Aorta (tissue), 5 donors: ENCODE data around the gene PPP1R3G. TPM values are rescaled to one million over a fixed set of nuclear protein-coding genes. Genes with fewer than 3 reads are reported as not detected.
"Not testable (repeated sequence)": the region's sequence is repeated elsewhere in the genome, so short reads cannot be mapped to it uniquely, and the experiment has no call there.

Experiments used
- ATAC-seq: fragments of 200-7000 bp; cut with Tn5 transposase; one replicate; pipeline ENCODE4 v1.9.1; 2022; ENCODE audit warnings: moderate library complexity; ENCODE audit not compliant: low FRiP score
- DNase-seq, 2 donors: peaks; one replicate each; pipeline ENCODE4 v3.0.0-alpha.2; 2020
- H3K27ac ChIP-seq, 2 donors: one replicate each; pipeline ENCODE4 v1.5.1; 2013; ENCODE audit warnings: low read length in 2 of 2, mild to moderate bottlenecking in 2 of 2, moderate library complexity in 2 of 2, control low read depth in 1 of 2, inconsistent platforms in 1 of 2, low read depth in 1 of 2
- H3K27me3 ChIP-seq, 2 donors: one replicate each; pipeline ENCODE4 v1.6.1; 2013; ENCODE audit warnings: control low read depth in 1 of 2, low read length in 1 of 2, mild to moderate bottlenecking in 1 of 2, moderate library complexity in 1 of 2; ENCODE audit not compliant: insufficient read depth in 2 of 2, control insufficient read depth in 1 of 2
- H3K36me3 ChIP-seq, 2 donors: one replicate each; pipeline ENCODE4 v1.6.1; 2013; ENCODE audit warnings: control low read depth in 1 of 2, low read length in 1 of 2, mild to moderate bottlenecking in 1 of 2; ENCODE audit not compliant: insufficient read depth in 2 of 2, control insufficient read depth in 1 of 2
- H3K4me1 ChIP-seq, 2 donors: one replicate each; pipeline ENCODE4 v1.6.1; 2013; ENCODE audit warnings: low read length in 2 of 2, control low read depth in 1 of 2, mild to moderate bottlenecking in 1 of 2, moderate library complexity in 1 of 2; ENCODE audit not compliant: insufficient read depth in 2 of 2, control insufficient read depth in 1 of 2
- H3K4me3 ChIP-seq, 2 donors: one replicate each; pipeline ENCODE4 v1.5.1; 2013; ENCODE audit warnings: low read length in 2 of 2, control low read depth in 1 of 2, mild to moderate bottlenecking in 1 of 2
- H3K9me3 ChIP-seq: one replicate; pipeline ENCODE4 v1.6.1; 2013; ENCODE audit warnings: mild to moderate bottlenecking, low read length; ENCODE audit not compliant: control insufficient read depth
- WGBS, 2 donors: extraction: QIAGEN DNeasy Blood & Tissue Kit; methylation state at CpG; one replicate each; pipeline ENCODE4 v1.1.7; 2013; 5-methylcytosine and 5-hydroxymethylcytosine counted together
- intact Hi-C, 2 donors: fragments of 100-400 bp; cut with DNase I; formaldehyde crosslinking; loops; one replicate each; pipeline versions ENCODE4 v1.14.2 to v1.15.0; 2022
- polyA plus RNA-seq, 2 donors: library from polyadenylated mRNA; stranded (reverse); fragments of 200-250 nt; gene quantifications; one replicate each; pipeline ENCODE4 v1.2.3, GENCODE V29; 2013
- total RNA-seq, 2 donors: library from RNA; stranded (reverse); fragmentation: NEBNext Ultra II Directional; extraction: Animal tissue kit (Norgen Biotek cat#: 25700); gene quantifications; one replicate each; pipeline ENCODE4 v1.2.1, GENCODE V29; 2021
- donor health status: healthy with polysubstance abuse.
- donor health status: Bipolar disorder and iron deficiency.
- donor health status: DM: no; HTN: no; CAD: no.
- donor health status: DM: no; HTN: no; CAD: no.
- donor health status: DM: yes; HTN: yes; CAD: no.

Gene PPP1R3G
- total and polyA plus RNA-seq, 4 donors: 0.41 to 5.3 (median 1.2) TPM

- no peaks in the 10 kb centered on the region for H3K27me3 ChIP-seq
- no peak overlapping the region for H3K4me3 ChIP-seq
- H3K4me1 ChIP-seq: no peaks in the 10 kb centered on the region
- WGBS, 2 donors: 88 to 97% methylated on average over 1 of the region's 1 CpG
- ATAC-seq (no peak), DNase-seq (no peak)
- no peaks in the 10 kb centered on the region for H3K36me3 ChIP-seq
- H3K9me3 ChIP-seq: peaks cover 10% of the 10 kb centered on the region
- no peak overlapping the region for H3K27ac ChIP-seq
- intact Hi-C loops: no loop called here
These were observed 33.7 kb upstream of the PPP1R3G start for GRCh38 chr6:5051394-5051793.

- Histone ChIP-seq H3K36me3 (no peaks in the 10 kb centered on the region), H3K4me3 (no peak overlapping the region), H3K9me3 (peaks cover 10% of the 10 kb centered on the region), H3K4me1 (no peaks in the 10 kb centered on the region), H3K27ac (no peak overlapping the region), H3K27me3 (no peaks in the 10 kb centered on the region)
- intact Hi-C loops: no loop called here
- ATAC-seq (no peak), DNase-seq (no peak)
These were observed 32.1 kb upstream of the PPP1R3G start for GRCh38 chr6:5053038-5053437.

- Histone ChIP-seq H3K4me3 (no peak overlapping the region), H3K9me3 (peaks cover 9% of the 10 kb centered on the region), H3K4me1 (no peaks in the 10 kb centered on the region), H3K36me3 (no peaks in the 10 kb centered on the region), H3K27me3 (no peaks in the 10 kb centered on the region), H3K27ac (no peak overlapping the region)
- ATAC-seq (no peak), DNase-seq (no peak)
- WGBS, 2 donors: 75 to 76% methylated on average over 1 of the region's 1 CpG
- intact Hi-C loops: no loop called here
These were observed 31.3 kb upstream of the PPP1R3G start for GRCh38 chr6:5053864-5054244.

GRCh38 chr6:5054245-5054873, 30.8 kb upstream of the PPP1R3G start:
- peaks cover 7% of the 10 kb centered on the region for H3K9me3 ChIP-seq
- no peak overlapping the region for H3K4me3 ChIP-seq
- no peaks in the 10 kb centered on the region for H3K36me3 ChIP-seq
- no peaks in the 10 kb centered on the region for H3K4me1 ChIP-seq
- intact Hi-C loops: no loop called here
- ATAC-seq (no peak), DNase-seq (no peak)
- WGBS, 2 donors: 38 to 47% methylated on average over 6 of the region's 6 CpGs
- no peaks in the 10 kb centered on the region for H3K27me3 ChIP-seq
- no peak overlapping the region for H3K27ac ChIP-seq

- DNase-seq: no peak
- Histone ChIP-seq H3K27me3 (no peaks in the 10 kb centered on the region), H3K36me3 (no peaks in the 10 kb centered on the region), H3K27ac (no peak overlapping the region), H3K4me1 (no peaks in the 10 kb centered on the region), H3K9me3 (peaks cover 5% of the 10 kb centered on the region), H3K4me3 (no peak overlapping the region)
- intact Hi-C loops: no loop called here
- no peak for ATAC-seq
- 92 to 94% methylated on average over 4 of the region's 4 CpGs for WGBS, 2 donors
These were observed 30.0 kb upstream of the PPP1R3G start for GRCh38 chr6:5055118-5055517.

GRCh38 chr6:5058254-5058653, 26.9 kb upstream of the PPP1R3G start:
- DNase-seq: no peak
- WGBS, 2 donors: 60 to 81% methylated on average over 8 of the region's 8 CpGs
- Histone ChIP-seq H3K9me3 (no peaks in the 10 kb centered on the region), H3K36me3 (no peaks in the 10 kb centered on the region), H3K4me3 (no peak overlapping the region), H3K27ac (no peak overlapping the region), H3K27me3 (no peaks in the 10 kb centered on the region), H3K4me1 (no peaks in the 10 kb centered on the region)
- intact Hi-C loops: no loop called here
- no peak for ATAC-seq

GRCh38 chr6:5059036-5059896, 25.9 kb upstream of the PPP1R3G start:
- no peak overlapping the region for H3K4me3 ChIP-seq
- no peaks in the 10 kb centered on the region for H3K4me1 ChIP-seq
- no peaks in the 10 kb centered on the region for H3K9me3 ChIP-seq
- intact Hi-C loops: no loop called here
- DNase-seq (no peak), ATAC-seq (no peak)
- no peak overlapping the region for H3K27ac ChIP-seq
- H3K27me3 ChIP-seq: no peaks in the 10 kb centered on the region
- H3K36me3 ChIP-seq: no peaks in the 10 kb centered on the region
- WGBS, 2 donors: 92 to 95% methylated on average over 11 of the region's 11 CpGs

GRCh38 chr6:5060439-5060838, 24.7 kb upstream of the PPP1R3G start:
- 93 to 94% methylated on average over 9 of the region's 9 CpGs for WGBS, 2 donors
- H3K4me3 ChIP-seq, H3K4me1 ChIP-seq, intact Hi-C loops, H3K27ac ChIP-seq, H3K36me3 ChIP-seq, H3K27me3 ChIP-seq, H3K9me3 ChIP-seq, ATAC-seq, DNase-seq: not testable (repeated sequence)

- DNase-seq: no peak
- ATAC-seq: no peak
- Histone ChIP-seq H3K27me3 (no peaks in the 10 kb centered on the region), H3K36me3 (no peaks in the 10 kb centered on the region), H3K9me3 (no peaks in the 10 kb centered on the region), H3K4me3 (no peak overlapping the region), H3K4me1 (no peaks in the 10 kb centered on the region), H3K27ac (no peak overlapping the region)
- intact Hi-C loops: no loop called here
- WGBS, 2 donors: 78 to 89% methylated on average over 3 of the region's 3 CpGs
These were observed 24.0 kb upstream of the PPP1R3G start for GRCh38 chr6:5061152-5061551.
